Endothelial cell of umbilical vein (primary cell): ENCODE measurements around the gene ABI3.

Experiments used
- EZH2 ChIP-seq: IDR thresholded peaks from 2 replicates; pipeline ENCODE4 v1.6.1; 2012; ENCODE audit warnings: borderline replicate concordance, low read depth, mild to moderate bottlenecking, moderate library complexity, low read length, inconsistent platforms; ENCODE audit not compliant: severe bottlenecking
- TF ChIP-seq, protein P1 (sequence below), 2 donors: IDR thresholded peaks; 1 replicate in 1 of 2; 2 replicates in 1 of 2; pipeline ENCODE4 v1.5.1; 2011; ENCODE audit warnings: low read length in 2 of 2, mild to moderate bottlenecking in 2 of 2, moderate library complexity in 2 of 2, control low read depth in 1 of 2, inconsistent platforms in 1 of 2, low read depth in 1 of 2; ENCODE audit not compliant: insufficient read depth in 1 of 2; ENCODE audit errors: extremely low read depth in 1 of 2

DNA sequence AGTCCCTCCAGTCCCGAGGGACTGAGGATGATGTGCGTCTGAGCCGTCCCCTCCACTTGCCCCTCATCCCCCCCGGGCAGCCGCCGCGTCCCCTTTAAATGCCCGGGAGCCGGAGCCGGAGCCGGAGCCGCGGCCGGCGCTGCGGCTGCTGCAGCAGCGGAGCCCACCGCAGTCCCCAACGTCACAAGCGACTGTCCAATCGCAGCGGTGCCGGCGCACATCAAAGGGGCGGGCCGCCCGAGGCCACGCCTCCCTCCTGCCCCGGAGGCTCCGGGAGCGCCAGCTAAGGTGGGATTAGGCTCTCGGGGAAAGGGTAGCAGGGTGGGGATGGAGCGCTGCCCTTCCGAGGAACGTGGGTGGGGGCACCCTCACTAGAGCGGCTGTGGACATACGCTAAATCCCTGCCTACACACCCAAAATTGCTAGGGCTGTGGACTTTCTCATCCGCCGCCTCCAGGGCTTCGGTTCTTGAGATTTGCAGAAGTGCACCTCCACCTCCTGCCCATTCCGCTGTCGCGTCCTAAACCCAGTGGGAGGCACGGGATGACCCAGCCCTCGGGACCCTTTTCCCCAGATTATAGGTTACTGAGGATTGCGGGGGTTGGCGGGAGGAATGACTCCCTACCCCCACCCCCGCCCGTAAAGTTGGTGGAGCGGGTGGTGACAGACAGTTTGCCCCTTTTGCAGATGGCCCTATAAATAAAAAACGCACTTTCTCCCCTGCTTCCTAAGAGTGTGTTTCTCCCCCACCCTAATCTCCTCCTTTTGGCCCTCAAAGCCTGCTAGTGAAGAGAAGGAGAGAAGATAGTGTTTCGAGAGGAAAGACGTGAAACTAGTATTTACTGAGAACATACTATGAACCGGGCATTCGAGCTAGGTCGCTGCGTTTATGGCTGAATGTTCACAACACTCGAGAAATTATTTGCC is 20.4 kb downstream of the ABI3 start, which contains the start of gene PHOSPHO1:
- TF ChIP-seq, protein P1, sequence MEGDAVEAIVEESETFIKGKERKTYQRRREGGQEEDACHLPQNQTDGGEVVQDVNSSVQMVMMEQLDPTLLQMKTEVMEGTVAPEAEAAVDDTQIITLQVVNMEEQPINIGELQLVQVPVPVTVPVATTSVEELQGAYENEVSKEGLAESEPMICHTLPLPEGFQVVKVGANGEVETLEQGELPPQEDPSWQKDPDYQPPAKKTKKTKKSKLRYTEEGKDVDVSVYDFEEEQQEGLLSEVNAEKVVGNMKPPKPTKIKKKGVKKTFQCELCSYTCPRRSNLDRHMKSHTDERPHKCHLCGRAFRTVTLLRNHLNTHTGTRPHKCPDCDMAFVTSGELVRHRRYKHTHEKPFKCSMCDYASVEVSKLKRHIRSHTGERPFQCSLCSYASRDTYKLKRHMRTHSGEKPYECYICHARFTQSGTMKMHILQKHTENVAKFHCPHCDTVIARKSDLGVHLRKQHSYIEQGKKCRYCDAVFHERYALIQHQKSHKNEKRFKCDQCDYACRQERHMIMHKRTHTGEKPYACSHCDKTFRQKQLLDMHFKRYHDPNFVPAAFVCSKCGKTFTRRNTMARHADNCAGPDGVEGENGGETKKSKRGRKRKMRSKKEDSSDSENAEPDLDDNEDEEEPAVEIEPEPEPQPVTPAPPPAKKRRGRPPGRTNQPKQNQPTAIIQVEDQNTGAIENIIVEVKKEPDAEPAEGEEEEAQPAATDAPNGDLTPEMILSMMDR (IDR thresholded peaks at IDR 0.05; ENCODE audit: extremely low read depth in 1 of 2, insufficient read depth in 1 of 2, low read depth in 1 of 2, low read length in 2 of 2): no peak
- TF ChIP-seq EZH2: no peak
